HCT116 (cell line): ENCODE measurements around the gene KIAA1755. TPM values are rescaled to one million over a fixed set of nuclear protein-coding genes. Genes with fewer than 3 reads are reported as not detected.

Source experiments
- ATAC-seq: fragments of 200-7000 bp; cut with Tn5 transposase; 2 replicates; pipeline ENCODE4 v1.9.1; 2020; ENCODE audit warnings: mild to moderate bottlenecking, moderate library complexity
- BruUV-seq: library from RNA; stranded (reverse); fragments of 400-500 nt; replicated peaks from 2 replicates; lab custom pipeline; 2021; lab: Mats Ljungman, UMichigan
- CTCF ChIA-PET: fragments of 300-600 bp; sonication (Branson Sonifier 250); formaldehyde crosslinking; loops from one replicate; lab custom pipeline; 2021; ENCODE audit warnings: antibody characterized with exemption; lab: Charles Lee
- POLR2A ChIA-PET: fragments of 300-600, 350-600 bp; sonication (Branson Sonifier 250); formaldehyde crosslinking; loops from one replicate; lab custom pipeline; 2021; ENCODE audit warnings: antibody characterized with exemption; lab: Charles Lee
- RAD21 ChIA-PET, 2 experiments: fragments of 300-600 bp; sonication (Branson Sonifier 250); formaldehyde crosslinking; loops; one replicate each; lab custom pipeline; 2023; ENCODE audit warnings: low total read pairs in 2 of 2; ENCODE audit not compliant: uncharacterized antibody in 2 of 2, unreplicated experiment in 2 of 2, low non-redundant PET in 1 of 2; lab: Charles Lee
- DNase-seq: peaks from one replicate; pipeline ENCODE4 v3.0.0-alpha.2; 2010; ENCODE audit warnings: low read depth, low spot score
- H2AFZ ChIP-seq: fragments of 200-600 bp; shearing (Covaris generic), sonication (generic); 2 replicates; pipeline ENCODE4 v1.6.1; 2017; ENCODE audit warnings: low read depth, mixed run types, mixed read lengths, antibody characterized with exemption, low read length; ENCODE audit not compliant: poor library complexity, severe bottlenecking
- H3K27ac ChIP-seq: 2 replicates; pipeline ENCODE4 v1.5.1; 2012; ENCODE audit warnings: low read depth, low read length
- H3K27me3 ChIP-seq: fragments of 200-600 bp; sonication (generic); 2 replicates; pipeline ENCODE4 v1.6.1; 2016; ENCODE audit warnings: mixed run types, low read length, mixed read lengths; ENCODE audit not compliant: insufficient read depth
- H3K36me3 ChIP-seq, 2 experiments: fragments of 200-500 bp in 1 of 2; fragments of 200-600 bp in 1 of 2; sonication (Bioruptor generic) in 1 of 2; sonication (generic) in 1 of 2; 2 replicates each; pipeline versions ENCODE4 v1.5.1 to v1.6.1; 2014 to 2016; ENCODE audit warnings: low read length in 2 of 2, inconsistent platforms in 1 of 2, mixed read lengths in 1 of 2, mixed run types in 1 of 2; ENCODE audit not compliant: insufficient read depth in 2 of 2, control insufficient read depth in 1 of 2
- H3K4me1 ChIP-seq, 2 experiments: fragments of 200-600 bp in 1 of 2; sonication (generic) in 1 of 2; 2 replicates each; pipeline versions ENCODE4 v1.5.1 to v1.6.1; 2012 to 2017; ENCODE audit warnings: low read length in 2 of 2, inconsistent platforms in 1 of 2, mild to moderate bottlenecking in 1 of 2, mixed read lengths in 1 of 2, mixed run types in 1 of 2, moderate library complexity in 1 of 2; ENCODE audit not compliant: insufficient read depth in 2 of 2, control insufficient read depth in 1 of 2
- H3K4me2 ChIP-seq: fragments of 200-600 bp; sonication (generic); 2 replicates; pipeline ENCODE4 v1.6.1; 2017; ENCODE audit warnings: mixed run types, low read length, mixed read lengths
- H3K4me3 ChIP-seq, 2 experiments: fragments of 200-600 bp in 1 of 2; sonication (generic) in 1 of 2; replicated peaks in 1 of 2; 2 replicates each; pipeline ENCODE4 v1.5.1; 2011 to 2016; ENCODE audit warnings: low read length in 2 of 2, control low read depth in 1 of 2, low read depth in 1 of 2, mild to moderate bottlenecking in 1 of 2, mixed read lengths in 1 of 2, mixed run types in 1 of 2
- H3K79me2 ChIP-seq: fragments of 200-600 bp; sonication (generic); 2 replicates; pipeline ENCODE4 v1.6.1; 2017; ENCODE audit warnings: mild to moderate bottlenecking, mixed run types, low read length, moderate library complexity, mixed read lengths; ENCODE audit not compliant: insufficient read depth
- H3K9ac ChIP-seq: fragments of 200-600 bp; sonication (generic); 2 replicates; pipeline ENCODE4 v1.6.1; 2016; ENCODE audit warnings: low read length, mixed read lengths
- H3K9me2 ChIP-seq: fragments of 200-600 bp; sonication (generic), shearing (Covaris generic); 2 replicates; pipeline ENCODE4 v1.6.1; 2017; ENCODE audit warnings: mixed run types, mild to moderate bottlenecking, moderate library complexity; ENCODE audit not compliant: insufficient read depth
- H3K9me3 ChIP-seq, 2 experiments: fragments of 200-500 bp in 1 of 2; fragments of 200-600 bp in 1 of 2; sonication (Bioruptor generic) in 1 of 2; sonication (generic) in 1 of 2; 2 replicates each; pipeline ENCODE4 v1.6.1; 2014 to 2017; ENCODE audit warnings: low read length in 2 of 2, mixed read lengths in 2 of 2, inconsistent platforms in 1 of 2, low read depth in 1 of 2, mild to moderate bottlenecking in 1 of 2, mixed run types in 1 of 2, moderate library complexity in 1 of 2; ENCODE audit not compliant: control insufficient read depth in 1 of 2, insufficient read depth in 1 of 2
- H4K20me1 ChIP-seq: fragments of 200-600 bp; sonication (generic), shearing (Covaris generic); 2 replicates; pipeline ENCODE4 v1.6.1; 2017; ENCODE audit warnings: mixed run types, mild to moderate bottlenecking, moderate library complexity; ENCODE audit not compliant: insufficient read depth
- CTCF ChIP-seq, 3 experiments: fragments of 200-600 bp in 1 of 3; sonication (generic) in 1 of 3; IDR thresholded peaks in 2 of 3; conservative IDR thresholded peaks in 1 of 3; 2 replicates each; pipeline ENCODE4 v1.5.1; 2012 to 2017; ENCODE audit warnings: low read depth in 2 of 3, low read length in 2 of 3, antibody characterized with exemption in 1 of 3, borderline replicate concordance in 1 of 3, control low read depth in 1 of 3, mild to moderate bottlenecking in 1 of 3, mixed read lengths in 1 of 3, mixed run types in 1 of 3, moderate library complexity in 1 of 3; ENCODE audit not compliant: insufficient read depth in 1 of 3
- ELF1 ChIP-seq: IDR thresholded peaks from 2 replicates; pipeline ENCODE4 v1.6.1; 2012; ENCODE audit warnings: low read depth, borderline replicate concordance
- EZH2 ChIP-seq: fragments of 200-600 bp; sonication (generic); IDR thresholded peaks from 2 replicates; pipeline ENCODE4 v1.6.1; 2017; ENCODE audit warnings: antibody characterized with exemption, mixed run types
- EZH2phosphoT487 ChIP-seq: fragments of 200-600 bp; IDR thresholded peaks from 2 replicates; pipeline ENCODE4 v1.6.1; 2018; ENCODE audit warnings: antibody characterized with exemption, borderline replicate concordance
- SIN3A ChIP-seq: IDR thresholded peaks from 2 replicates; pipeline ENCODE4 v1.6.1; 2012; ENCODE audit warnings: low read depth
- SP1 ChIP-seq: IDR thresholded peaks from 2 replicates; pipeline ENCODE4 v1.6.1; 2012; ENCODE audit warnings: low read depth
- SRF ChIP-seq: IDR thresholded peaks from 2 replicates; pipeline ENCODE4 v1.6.1; 2012; ENCODE audit warnings: low read depth
- TCF7L2 ChIP-seq: IDR thresholded peaks from 2 replicates; pipeline ENCODE4 v1.7.0; 2011; ENCODE audit warnings: borderline replicate concordance, inconsistent platforms; ENCODE audit not compliant: insufficient read depth, insufficient read length; ENCODE audit errors: extremely low read depth
- YY1 ChIP-seq: IDR thresholded peaks from 2 replicates; pipeline ENCODE4 v1.6.1; 2011; ENCODE audit warnings: low read length, low read depth, moderate library complexity, mild to moderate bottlenecking; ENCODE audit not compliant: insufficient replicate concordance; ENCODE audit errors: extremely low read depth
- ZBTB33 ChIP-seq: IDR thresholded peaks from 2 replicates; pipeline ENCODE4 v1.6.1; 2011; ENCODE audit warnings: mild to moderate bottlenecking, low read length, moderate library complexity; ENCODE audit not compliant: insufficient replicate concordance; ENCODE audit errors: extremely low read depth
- ZFX ChIP-seq: fragments of 450-650 bp; IDR thresholded peaks from 2 replicates; pipeline ENCODE4 v1.6.1; 2017
- ZNF274 ChIP-seq: fragments of 200-500 bp; sonication (Bioruptor generic); IDR thresholded peaks from 2 replicates; pipeline ENCODE4 v1.6.1; 2014; ENCODE audit warnings: mild to moderate bottlenecking, low read depth, low read length, inconsistent platforms
- intact Hi-C: fragments of 100-400 bp; cut with micrococcal nuclease; formaldehyde crosslinking; loops from 2 replicates; pipeline ENCODE4 v1.10.0; 2022
- total RNA-seq: library from RNA; stranded (reverse); gene quantifications from one replicate; pipeline ENCODE4 v1.2.1, GENCODE V29; 2021; ENCODE audit not compliant: unreplicated experiment

Gene KIAA1755
- total RNA-seq, 1 experiment from 2014 or later = not detected

GRCh38 chr20:38224531-38224930, 36.0 kb downstream of the KIAA1755 start:
- DNase-seq (no peak), ATAC-seq (no peak)
- H2AFZ ChIP-seq = no peak overlapping the region
- no peaks in the 10 kb centered on the region for H3K27me3 ChIP-seq
- intact Hi-C loops = loop anchor here (5.0 kb wide), 1 partner anchor 152 kb away; no protein-coding TSS in a partner anchor
- TF ChIP-seq ZFX (no peak), SRF (no peak), TCF7L2 (no peak), SIN3A (no peak), EZH2phosphoT487 (no peak), ELF1 (no peak)
- RAD21 ChIA-PET = interaction anchor here in 1 of 2 experiments (1.3 kb wide), 1 partner anchor 167 kb away, joined by 3 read pairs; no protein-coding TSS in a partner anchor
- no peak overlapping the region for H3K9ac ChIP-seq
- H3K9me2 ChIP-seq = no peaks in the 10 kb centered on the region
- POLR2A ChIA-PET = no interaction called here
- no peak overlapping the region for H3K4me3 ChIP-seq
- no peak overlapping the region for H3K27ac ChIP-seq
- no peaks in the 10 kb centered on the region for H3K36me3 ChIP-seq
- H3K4me2 ChIP-seq = no peak overlapping the region
- no peaks in the 10 kb centered on the region for H4K20me1 ChIP-seq
- CTCF ChIA-PET = interaction anchor here (1.1 to 3.6 kb wide), 3 partner anchors 9 to 167 kb away, joined by 3 to 13 read pairs (median 5); no protein-coding TSS in a partner anchor
- H3K9me3 ChIP-seq = no peaks in the 10 kb centered on the region
- H3K4me1 ChIP-seq = peaks cover 0 to 10% of the 10 kb centered on the region in 2 experiments; a peak in 2 of 4 replicates
- no TSS peak for BruUV-seq
- no peaks in the 10 kb centered on the region for H3K79me2 ChIP-seq

GRCh38 chr20:38223743-38224100, 36.8 kb downstream of the KIAA1755 start:
- CTCF ChIA-PET = interaction anchor here (3.6 kb wide), 1 partner anchor 166 kb away, joined by 13 read pairs; no protein-coding TSS in a partner anchor
- no peak for TF ChIP-seq SIN3A
- no peak for TF ChIP-seq YY1
- TF ChIP-seq SP1 = no peak
- TF ChIP-seq EZH2 = no peak
- TF ChIP-seq ELF1 = no peak
- no peak for TF ChIP-seq ZBTB33
- no peak for TF ChIP-seq CTCF (IDR thresholded peaks at IDR 0.05 in 2 of 3, conservative IDR thresholded peaks at IDR 0.05 in 1 of 3; ENCODE audit: borderline replicate concordance in 1 of 3, insufficient read depth in 1 of 3, low read depth in 2 of 3, low read length in 2 of 3)
- no peak for TF ChIP-seq ZNF274

More at GRCh38 chr20:38223743-38224100, 36.8 kb downstream of the KIAA1755 start:
- no peaks in the 10 kb centered on the region for H3K9me3 ChIP-seq
- H3K36me3 ChIP-seq = no peaks in the 10 kb centered on the region
- no TSS peak for BruUV-seq
- H3K4me3 ChIP-seq = no peak overlapping the region
- no peak overlapping the region for H3K27ac ChIP-seq
- no peaks in the 10 kb centered on the region for H4K20me1 ChIP-seq
- H3K27me3 ChIP-seq = no peaks in the 10 kb centered on the region
- peaks cover 0 to 13% of the 10 kb centered on the region in 2 experiments; a peak in 2 of 4 replicates for H3K4me1 ChIP-seq
- no peak for ATAC-seq
- no peak for DNase-seq
- H3K4me2 ChIP-seq = no peak overlapping the region
- ChIA-PET POLR2A (no interaction called here), RAD21 (no interaction called here)
- no peaks in the 10 kb centered on the region for H3K9me2 ChIP-seq
- no peak overlapping the region for H3K9ac ChIP-seq
- no peak overlapping the region for H2AFZ ChIP-seq
- no peaks in the 10 kb centered on the region for H3K79me2 ChIP-seq
- intact Hi-C loops = loop anchor here (5.0 kb wide), 1 partner anchor 151 kb away; no protein-coding TSS in a partner anchor
